ENCODE measurements around the gene NHLH1.

- TF ChIP-seq CTCF (IDR thresholded peaks at IDR 0.05 in 4 of 5, conservative IDR thresholded peaks at IDR 0.05 in 1 of 5), result no peak
- TF ChIP-seq POLR2A (IDR thresholded peaks at IDR 0.05), result no peak
Observed at GRCh38 chr1:160328184-160328583, 38.7 kb upstream of the NHLH1 start.
